ENCODE results near the gene CASP10.

DNA sequence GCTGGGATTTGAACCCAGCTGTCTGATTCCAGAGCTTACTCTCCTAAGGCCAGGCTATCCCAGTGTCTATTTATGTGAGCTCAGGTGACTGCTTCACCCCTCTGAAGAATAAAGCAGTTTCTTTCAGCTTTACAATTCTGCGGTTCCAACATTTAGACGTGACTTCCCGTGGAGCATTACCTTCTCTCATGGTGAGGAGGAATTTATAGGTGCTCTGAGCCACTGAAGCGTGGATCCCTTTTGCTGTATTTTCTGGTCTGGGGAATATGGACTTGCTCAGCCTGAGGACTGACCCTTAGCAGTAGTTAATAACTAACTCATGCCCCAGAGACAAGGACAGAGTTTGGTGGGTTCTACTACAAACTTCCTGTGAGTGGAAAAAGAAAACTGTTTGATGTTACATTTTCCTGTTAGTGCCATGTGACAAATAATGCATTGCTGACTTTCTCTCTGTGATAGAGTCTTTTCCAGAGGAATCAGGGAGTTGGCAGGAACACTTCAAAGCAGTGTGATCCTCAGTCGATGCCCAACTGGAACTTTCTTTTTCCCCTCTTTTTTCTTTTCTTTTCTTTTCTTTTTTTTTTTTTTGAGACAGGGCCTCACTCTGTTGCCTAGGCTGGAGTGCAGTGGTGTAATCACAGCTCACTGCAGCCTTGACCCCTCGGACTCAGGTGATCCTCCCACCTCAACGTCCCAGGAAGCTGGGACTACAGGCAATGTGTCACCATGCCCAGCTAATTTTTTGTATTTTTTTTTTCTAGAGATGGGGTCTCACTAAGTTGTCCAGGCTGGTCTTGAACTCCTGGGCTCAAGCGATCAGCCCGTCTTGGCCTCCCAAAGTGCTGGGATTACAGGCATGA, 21.9 kb downstream of the CASP10 start:
- no peak for TF ChIP-seq GABPA (IDR thresholded peaks at IDR 0.05; ENCODE audit: low read depth)
- TF ChIP-seq, protein P1, sequence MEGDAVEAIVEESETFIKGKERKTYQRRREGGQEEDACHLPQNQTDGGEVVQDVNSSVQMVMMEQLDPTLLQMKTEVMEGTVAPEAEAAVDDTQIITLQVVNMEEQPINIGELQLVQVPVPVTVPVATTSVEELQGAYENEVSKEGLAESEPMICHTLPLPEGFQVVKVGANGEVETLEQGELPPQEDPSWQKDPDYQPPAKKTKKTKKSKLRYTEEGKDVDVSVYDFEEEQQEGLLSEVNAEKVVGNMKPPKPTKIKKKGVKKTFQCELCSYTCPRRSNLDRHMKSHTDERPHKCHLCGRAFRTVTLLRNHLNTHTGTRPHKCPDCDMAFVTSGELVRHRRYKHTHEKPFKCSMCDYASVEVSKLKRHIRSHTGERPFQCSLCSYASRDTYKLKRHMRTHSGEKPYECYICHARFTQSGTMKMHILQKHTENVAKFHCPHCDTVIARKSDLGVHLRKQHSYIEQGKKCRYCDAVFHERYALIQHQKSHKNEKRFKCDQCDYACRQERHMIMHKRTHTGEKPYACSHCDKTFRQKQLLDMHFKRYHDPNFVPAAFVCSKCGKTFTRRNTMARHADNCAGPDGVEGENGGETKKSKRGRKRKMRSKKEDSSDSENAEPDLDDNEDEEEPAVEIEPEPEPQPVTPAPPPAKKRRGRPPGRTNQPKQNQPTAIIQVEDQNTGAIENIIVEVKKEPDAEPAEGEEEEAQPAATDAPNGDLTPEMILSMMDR (IDR thresholded peaks at IDR 0.05; ENCODE audit: insufficient read depth, low read length): no peak
- no peak for TF ChIP-seq POLR2AphosphoS5 (IDR thresholded peaks at IDR 0.05; ENCODE audit: low read depth)
- TF ChIP-seq, protein P2, sequence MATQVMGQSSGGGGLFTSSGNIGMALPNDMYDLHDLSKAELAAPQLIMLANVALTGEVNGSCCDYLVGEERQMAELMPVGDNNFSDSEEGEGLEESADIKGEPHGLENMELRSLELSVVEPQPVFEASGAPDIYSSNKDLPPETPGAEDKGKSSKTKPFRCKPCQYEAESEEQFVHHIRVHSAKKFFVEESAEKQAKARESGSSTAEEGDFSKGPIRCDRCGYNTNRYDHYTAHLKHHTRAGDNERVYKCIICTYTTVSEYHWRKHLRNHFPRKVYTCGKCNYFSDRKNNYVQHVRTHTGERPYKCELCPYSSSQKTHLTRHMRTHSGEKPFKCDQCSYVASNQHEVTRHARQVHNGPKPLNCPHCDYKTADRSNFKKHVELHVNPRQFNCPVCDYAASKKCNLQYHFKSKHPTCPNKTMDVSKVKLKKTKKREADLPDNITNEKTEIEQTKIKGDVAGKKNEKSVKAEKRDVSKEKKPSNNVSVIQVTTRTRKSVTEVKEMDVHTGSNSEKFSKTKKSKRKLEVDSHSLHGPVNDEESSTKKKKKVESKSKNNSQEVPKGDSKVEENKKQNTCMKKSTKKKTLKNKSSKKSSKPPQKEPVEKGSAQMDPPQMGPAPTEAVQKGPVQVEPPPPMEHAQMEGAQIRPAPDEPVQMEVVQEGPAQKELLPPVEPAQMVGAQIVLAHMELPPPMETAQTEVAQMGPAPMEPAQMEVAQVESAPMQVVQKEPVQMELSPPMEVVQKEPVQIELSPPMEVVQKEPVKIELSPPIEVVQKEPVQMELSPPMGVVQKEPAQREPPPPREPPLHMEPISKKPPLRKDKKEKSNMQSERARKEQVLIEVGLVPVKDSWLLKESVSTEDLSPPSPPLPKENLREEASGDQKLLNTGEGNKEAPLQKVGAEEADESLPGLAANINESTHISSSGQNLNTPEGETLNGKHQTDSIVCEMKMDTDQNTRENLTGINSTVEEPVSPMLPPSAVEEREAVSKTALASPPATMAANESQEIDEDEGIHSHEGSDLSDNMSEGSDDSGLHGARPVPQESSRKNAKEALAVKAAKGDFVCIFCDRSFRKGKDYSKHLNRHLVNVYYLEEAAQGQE (IDR thresholded peaks at IDR 0.05; ENCODE audit: insufficient replicate concordance, low read depth): no peak
